Left renal pelvis (tissue), 4 donors: Measurements from ENCODE around the gene DSCAM. TPM values are rescaled to one million over a fixed set of nuclear protein-coding genes. Genes with fewer than 3 reads are reported as not detected.
A peak's percentile ranks its signal among the peaks of the same experiment; 100 is the strongest.

Source experiments
- DNase-seq, 4 donors: peaks; one replicate each; pipeline ENCODE4 v3.0.0-alpha.2; 2013; ENCODE audit warnings: low read depth in 4 of 4, low spot score in 3 of 4
- polyA plus RNA-seq, 4 donors: library from polyadenylated mRNA; unstranded; fragments of 120-200 nt; gene quantifications; one replicate each; pipeline ENCODE4 v1.2.1, GENCODE V29; 2013; ENCODE audit not compliant: insufficient read length in 4 of 4

DSCAM gene
- polyA plus RNA-seq, 4 donors = 0.06 to 0.14 (median 0.09) TPM

- peak; percentile 25 to 56 (median 39) for DNase-seq
Observed at GRCh38 chr21:40841524-40842196, 5.3 kb downstream of the DSCAM start.

DNA sequence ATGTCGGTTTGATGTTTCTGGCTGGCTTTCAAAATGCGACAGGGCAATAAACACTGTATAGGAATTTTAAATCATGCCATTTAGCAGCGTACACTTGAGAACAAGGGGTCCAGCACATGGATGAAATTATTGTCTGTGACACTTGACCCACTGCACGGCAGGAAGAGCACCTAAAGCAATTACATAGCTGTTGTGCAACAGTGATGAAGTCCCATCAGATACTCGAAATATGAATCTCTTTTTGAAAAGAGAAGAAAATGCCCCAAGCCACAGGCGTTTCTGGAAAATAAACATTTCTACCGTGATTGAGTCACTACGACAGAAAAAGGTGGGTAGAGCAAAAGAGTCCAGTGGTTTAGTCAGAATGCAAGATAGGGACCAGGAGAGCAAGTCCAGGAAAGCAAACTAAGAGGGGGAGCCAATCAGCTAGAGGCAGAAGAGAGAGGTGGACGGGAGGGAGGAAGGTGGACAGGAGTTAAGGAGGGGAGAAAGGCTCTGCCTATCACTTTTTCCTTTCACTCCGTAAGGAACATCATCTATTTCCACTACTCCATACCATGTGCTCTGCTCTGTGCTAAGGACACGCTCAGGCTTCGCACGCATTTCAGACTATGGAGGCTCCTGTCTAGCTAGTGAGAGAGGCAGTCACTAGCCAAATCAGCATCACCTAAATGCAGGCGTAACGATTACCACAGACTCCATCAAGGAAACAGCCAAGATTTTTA, 6.4 kb downstream of the DSCAM start:
- DNase-seq = no peak

DNA sequence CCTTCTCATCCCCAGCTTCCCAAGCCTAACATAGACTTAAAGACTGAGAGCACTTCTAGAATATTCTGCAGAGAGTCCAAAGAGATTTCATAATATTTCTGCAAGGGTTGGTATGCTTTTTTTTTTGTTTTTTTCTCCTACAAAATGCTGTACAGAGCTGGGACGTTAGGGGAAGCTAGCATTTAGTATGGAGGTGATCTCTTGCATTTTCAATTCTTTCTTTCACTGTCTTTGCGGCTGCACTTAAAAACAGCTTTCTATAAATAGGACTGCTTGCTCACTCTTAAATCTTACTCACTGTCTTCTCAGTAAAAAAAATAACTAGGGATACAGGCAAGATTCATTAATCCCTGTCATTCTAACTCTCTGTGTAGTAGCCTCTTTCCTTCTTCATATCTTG, 7.4 kb downstream of the DSCAM start:
- no peak for DNase-seq

- no peak for DNase-seq
Observed at GRCh38 chr21:40837456-40837855, 9.5 kb downstream of the DSCAM start.

- DNase-seq = no peak
Observed at GRCh38 chr21:40835184-40835694, 11.7 kb downstream of the DSCAM start.

DNA sequence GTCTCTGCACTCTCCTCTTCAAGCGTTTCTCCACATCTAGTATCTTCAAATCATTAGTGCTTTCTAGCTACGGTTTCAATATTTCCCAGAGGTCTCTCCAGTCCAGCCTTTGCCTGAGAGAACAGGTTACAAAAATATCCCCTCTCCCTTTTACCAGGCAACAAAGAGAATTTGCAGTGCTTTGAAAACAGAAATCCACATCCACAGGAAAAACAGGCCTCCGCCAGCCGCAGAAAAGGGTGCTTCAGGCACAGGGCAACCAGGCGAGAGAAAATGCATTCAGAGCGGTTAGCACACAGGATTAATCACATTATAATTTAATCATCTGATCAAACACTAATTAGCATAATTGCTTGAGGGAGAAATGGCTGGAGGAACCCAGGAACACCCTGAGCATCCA, 13.8 kb downstream of the DSCAM start:
- DNase-seq = no peak

GRCh38 chr21:40832316-40832715, 14.6 kb downstream of the DSCAM start:
- DNase-seq = no peak

DNA sequence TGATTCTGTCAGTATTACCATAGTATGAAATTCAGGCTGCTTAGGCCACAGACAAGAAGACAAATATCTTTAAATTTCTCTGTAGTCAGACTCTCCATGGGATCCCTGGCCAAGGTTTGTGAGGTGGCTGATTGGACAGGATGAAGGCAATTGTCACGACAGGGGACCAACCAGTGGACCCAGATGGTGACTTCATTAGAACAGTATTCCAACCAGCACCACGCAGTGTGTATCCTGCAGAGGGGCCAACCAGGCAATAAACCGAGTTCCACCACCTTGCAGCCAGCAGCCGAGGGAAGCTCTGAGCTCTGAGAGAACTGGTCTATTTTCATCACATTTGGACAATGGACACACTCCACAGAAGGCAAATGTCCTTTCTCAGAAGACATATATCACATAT, 16.1 kb downstream of the DSCAM start:
- no peak for DNase-seq

- no peak for DNase-seq
Observed at GRCh38 chr21:40829791-40830190, 17.2 kb downstream of the DSCAM start.

DNA sequence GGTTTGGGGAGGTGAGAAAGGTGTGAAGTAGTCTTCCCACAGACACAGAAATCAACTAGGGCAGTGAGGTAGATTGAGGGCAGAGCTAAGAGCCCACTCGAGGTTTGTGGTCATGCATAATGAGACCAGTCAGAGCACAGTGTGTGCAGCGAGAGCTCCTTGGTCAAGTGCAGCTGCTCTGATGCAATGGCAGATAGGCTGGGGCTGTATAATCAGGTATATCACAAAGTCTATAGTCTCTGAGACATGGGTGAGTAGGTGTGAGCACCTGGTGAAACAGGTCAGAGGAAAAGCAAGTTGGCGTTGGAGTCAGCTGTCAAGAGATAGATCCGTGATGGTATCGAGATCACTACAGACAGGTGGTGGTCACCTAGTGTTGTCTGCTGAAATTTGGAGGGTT, 17.6 kb downstream of the DSCAM start:
- no peak for DNase-seq

DNA sequence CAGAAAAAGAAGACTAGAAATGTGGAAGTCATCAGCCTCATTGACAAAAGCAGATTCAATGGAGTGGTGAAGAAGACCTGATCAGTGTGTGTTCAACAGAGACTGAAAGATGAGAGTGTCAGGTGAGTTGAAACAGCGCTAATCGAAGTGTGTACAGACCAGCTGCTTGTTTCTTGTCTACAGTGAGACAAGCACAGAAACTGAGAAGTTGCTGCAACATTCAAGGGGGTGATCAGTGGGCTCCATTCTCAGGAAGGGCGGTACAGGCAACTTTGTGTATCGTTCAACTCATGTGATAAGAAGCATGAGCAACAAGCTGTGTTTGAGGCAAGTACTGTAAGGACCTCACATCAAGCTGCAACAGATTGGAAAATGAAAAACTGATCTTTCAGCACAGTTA, 19.4 kb downstream of the DSCAM start:
- DNase-seq = no peak

DNA sequence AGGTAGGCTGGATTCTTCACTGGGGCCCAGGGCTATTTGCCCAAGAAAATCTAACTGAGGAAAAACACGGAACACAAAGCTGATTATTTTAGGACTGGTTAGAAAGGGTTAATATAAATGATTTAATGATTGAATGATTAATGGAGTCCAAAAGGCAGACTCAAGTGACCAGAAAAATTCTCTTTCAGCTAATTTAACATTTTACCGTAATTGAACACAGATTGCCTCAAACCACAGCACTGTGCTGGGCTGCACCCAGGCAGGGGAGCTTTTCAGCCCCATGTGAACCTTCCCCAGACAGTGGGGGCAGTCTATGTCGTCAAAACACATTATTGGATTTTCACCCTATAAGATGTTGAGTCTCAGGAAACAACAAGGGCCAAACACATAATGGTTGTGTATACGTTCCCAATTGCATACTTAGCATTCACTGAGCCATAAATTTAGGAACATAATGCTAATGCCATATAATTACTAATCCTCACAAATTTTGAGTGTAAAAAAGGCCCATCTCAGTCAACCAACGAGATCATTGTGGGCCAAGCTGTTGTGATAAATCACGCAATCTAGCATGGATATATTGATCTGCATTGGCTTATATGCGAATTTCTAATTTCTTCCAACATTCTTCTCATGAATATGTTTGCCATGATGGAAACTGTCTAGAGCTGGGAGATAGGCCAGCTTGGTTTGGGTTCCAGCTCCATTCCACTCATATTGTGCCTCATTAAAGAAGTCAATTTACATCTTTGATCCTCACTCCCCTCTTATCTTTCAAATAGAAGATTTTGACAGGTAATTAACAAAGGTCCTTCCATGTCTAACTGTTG, 27.7 kb downstream of the DSCAM start:
- no peak for DNase-seq

- no peak for DNase-seq
Observed at GRCh38 chr21:40813918-40814317, 33.0 kb downstream of the DSCAM start.

DNA sequence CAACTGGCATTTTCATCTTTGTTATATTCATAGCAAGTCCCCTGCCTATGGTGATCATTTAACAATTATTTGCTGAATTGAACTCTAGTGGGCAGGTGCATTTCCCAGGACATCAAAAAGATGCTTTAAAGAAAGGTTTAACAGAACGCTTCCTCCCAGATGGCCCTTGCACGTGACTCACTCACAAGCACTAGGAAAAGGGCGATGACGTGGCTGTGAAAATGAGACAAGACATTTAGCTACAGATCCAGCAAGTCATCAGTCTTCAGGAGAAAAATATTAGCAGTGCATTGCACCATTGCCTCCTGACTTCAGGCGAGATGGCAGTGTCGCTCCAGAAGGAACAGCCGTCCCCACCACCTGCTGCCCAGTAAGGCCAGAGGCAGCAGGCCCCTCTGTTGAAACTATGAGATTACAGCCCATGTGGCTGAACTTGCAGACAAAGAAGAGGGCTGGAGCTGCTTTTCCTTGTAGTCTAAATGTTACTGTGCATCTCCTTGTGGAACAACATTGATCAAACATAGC, 37.2 kb downstream of the DSCAM start:
- no peak for DNase-seq

- no peak for DNase-seq
Observed at GRCh38 chr21:40803101-40803500, 43.9 kb downstream of the DSCAM start.

DNA sequence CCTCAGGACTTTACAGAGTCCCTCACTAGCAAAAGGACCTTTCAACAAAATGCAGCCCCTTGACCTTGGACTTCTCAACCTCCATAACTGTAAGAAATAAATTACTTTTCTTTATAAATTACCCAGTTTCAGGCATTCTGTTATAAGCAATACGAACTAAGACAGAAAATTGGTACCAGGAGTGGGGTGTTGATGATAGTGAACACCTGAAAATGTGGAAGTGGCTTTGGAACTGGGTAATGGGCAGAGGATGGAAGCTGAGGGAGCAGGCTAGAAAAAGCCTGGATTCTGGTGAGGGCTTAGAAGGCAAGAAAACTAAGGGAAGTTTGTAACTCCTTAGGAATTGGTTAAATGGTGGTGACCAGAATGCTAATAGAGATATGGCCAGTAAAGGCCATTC, 46.8 kb downstream of the DSCAM start:
- DNase-seq = no peak

DNA sequence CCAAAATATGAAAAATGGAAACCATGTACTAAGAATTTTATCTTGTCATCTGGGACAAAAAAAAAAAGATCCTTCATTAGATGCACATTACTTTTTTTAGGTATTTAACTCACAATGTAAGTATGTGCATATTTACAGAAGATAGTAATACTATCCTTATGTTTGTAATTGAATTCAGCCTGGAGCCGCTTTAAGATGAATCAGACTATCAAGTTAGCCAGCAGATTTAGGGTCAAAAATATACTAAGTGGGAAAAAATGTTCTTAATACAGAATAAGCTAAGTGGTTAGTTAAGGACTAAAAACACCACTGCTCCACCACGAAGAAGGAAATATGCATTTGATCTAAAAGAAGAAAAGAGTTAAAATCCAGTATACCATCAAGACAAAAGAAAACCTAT, 49.1 kb downstream of the DSCAM start:
- no peak for DNase-seq

- no peak for DNase-seq
Observed at GRCh38 chr21:40797410-40797809, 49.5 kb downstream of the DSCAM start.

GRCh38 chr21:40796464-40796863, 50.5 kb downstream of the DSCAM start:
- DNase-seq = no peak

- DNase-seq = no peak
Observed at GRCh38 chr21:40795313-40795712, 51.6 kb downstream of the DSCAM start.
